Fibroblast of pulmonary artery (primary cell): ENCODE measurements around the gene C9.

Experiments
- DNase-seq: peaks from one replicate; pipeline ENCODE4 v3.0.0-alpha.2; 2010; ENCODE audit warnings: low read depth
- H3K4me3 ChIP-seq: replicated peaks from 2 replicates; pipeline ENCODE4 v1.5.1; 2011; ENCODE audit warnings: low read depth, mild to moderate bottlenecking, control low read depth, low read length, moderate library complexity
- TF ChIP-seq, protein P1 (sequence below): IDR thresholded peaks from 2 replicates; pipeline ENCODE4 v1.5.1; 2011; ENCODE audit warnings: mild to moderate bottlenecking, control low read depth, low read length, inconsistent platforms; ENCODE audit errors: missing control alignments

Gene C9

GRCh38 chr5:39376293-39376714 is 12.0 kb upstream of the C9 start:
- DNase-seq = peak; percentile 64
- TF ChIP-seq, protein P1, sequence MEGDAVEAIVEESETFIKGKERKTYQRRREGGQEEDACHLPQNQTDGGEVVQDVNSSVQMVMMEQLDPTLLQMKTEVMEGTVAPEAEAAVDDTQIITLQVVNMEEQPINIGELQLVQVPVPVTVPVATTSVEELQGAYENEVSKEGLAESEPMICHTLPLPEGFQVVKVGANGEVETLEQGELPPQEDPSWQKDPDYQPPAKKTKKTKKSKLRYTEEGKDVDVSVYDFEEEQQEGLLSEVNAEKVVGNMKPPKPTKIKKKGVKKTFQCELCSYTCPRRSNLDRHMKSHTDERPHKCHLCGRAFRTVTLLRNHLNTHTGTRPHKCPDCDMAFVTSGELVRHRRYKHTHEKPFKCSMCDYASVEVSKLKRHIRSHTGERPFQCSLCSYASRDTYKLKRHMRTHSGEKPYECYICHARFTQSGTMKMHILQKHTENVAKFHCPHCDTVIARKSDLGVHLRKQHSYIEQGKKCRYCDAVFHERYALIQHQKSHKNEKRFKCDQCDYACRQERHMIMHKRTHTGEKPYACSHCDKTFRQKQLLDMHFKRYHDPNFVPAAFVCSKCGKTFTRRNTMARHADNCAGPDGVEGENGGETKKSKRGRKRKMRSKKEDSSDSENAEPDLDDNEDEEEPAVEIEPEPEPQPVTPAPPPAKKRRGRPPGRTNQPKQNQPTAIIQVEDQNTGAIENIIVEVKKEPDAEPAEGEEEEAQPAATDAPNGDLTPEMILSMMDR = peak; percentile 73
- H3K4me3 ChIP-seq = no peak overlapping the region

GRCh38 chr5:39373791-39374190 is 9.5 kb upstream of the C9 start:
- H3K4me3 ChIP-seq = no peak overlapping the region
- DNase-seq = no peak
- TF ChIP-seq, protein P1 = no peak

- DNase-seq = no peak
- TF ChIP-seq, protein P1 = no peak
- no peak overlapping the region for H3K4me3 ChIP-seq
Measured at GRCh38 chr5:39371367-39371635, 7.0 kb upstream of the C9 start.

GRCh38 chr5:39370555-39371366 is 6.5 kb upstream of the C9 start:
- no peak for DNase-seq
- H3K4me3 ChIP-seq = no peak overlapping the region
- TF ChIP-seq, protein P1 = no peak

GRCh38 chr5:39369123-39369815 is 5.0 kb upstream of the C9 start:
- TF ChIP-seq, protein P1 = no peak
- H3K4me3 ChIP-seq = no peak overlapping the region
- no peak for DNase-seq

GRCh38 chr5:39368116-39368515 is 3.8 kb upstream of the C9 start:
- DNase-seq = peak; percentile 17
- H3K4me3 ChIP-seq = no peak overlapping the region
- TF ChIP-seq, protein P1 = no peak
